HepG2 (cell line): ENCODE measurements around the gene SRSF6. TPM values are rescaled to one million over a fixed set of nuclear protein-coding genes. Genes with fewer than 3 reads are reported as not detected.
A peak's percentile ranks its signal among the peaks of the same experiment; 100 is the strongest.

Experiments
- CHD2 ChIP-seq: IDR thresholded peaks from 2 replicates; pipeline ENCODE4 v1.6.1; 2011; ENCODE audit warnings: low read depth, low read length, improper control_type of control experiment
- FOXO1 ChIP-seq: sonication (generic); formaldehyde crosslinking; IDR thresholded peaks from 2 replicates; pipeline ENCODE4 v1.4.0; 2020; ENCODE audit warnings: missing genetic modification reagents
- GFI1 ChIP-seq: sonication (generic); formaldehyde crosslinking; IDR thresholded peaks from 2 replicates; pipeline ENCODE4 v1.5.0; 2020; ENCODE audit warnings: missing genetic modification reagents, mild to moderate bottlenecking, borderline replicate concordance
- KDM4B ChIP-seq: sonication (generic); formaldehyde crosslinking; IDR thresholded peaks from 2 replicates; pipeline ENCODE4 v1.4.0; 2020; ENCODE audit warnings: missing genetic modification reagents
- KLF6 ChIP-seq: IDR thresholded peaks from 2 replicates; pipeline ENCODE4 v1.8.0; 2016; ENCODE audit warnings: missing biosample characterization, missing genetic modification reagents
- PHF5A ChIP-seq: IDR thresholded peaks from one replicate; pipeline ENCODE4 v1.6.1; 2018; ENCODE audit warnings: low read depth, missing genetic modification reagents; ENCODE audit not compliant: unreplicated experiment
- RCOR2 ChIP-seq: IDR thresholded peaks from 2 replicates; pipeline ENCODE4 v1.6.1; 2016; ENCODE audit warnings: missing biosample characterization, missing genetic modification reagents
- SRF ChIP-seq: IDR thresholded peaks from 2 replicates; pipeline ENCODE4 v1.6.1; 2011; ENCODE audit warnings: mild to moderate bottlenecking, low read depth, low read length, moderate library complexity
- SRY ChIP-seq: sonication (generic); formaldehyde crosslinking; IDR thresholded peaks from 2 replicates; pipeline ENCODE4 v1.8.0; 2022; ENCODE audit warnings: mild to moderate bottlenecking, missing genetic modification reagents
- TP53 ChIP-seq: sonication (generic); formaldehyde crosslinking; conservative IDR thresholded peaks from 2 replicates; pipeline ENCODE4 v1.4.0; 2020; ENCODE audit warnings: missing genetic modification reagents
- ZBTB7B ChIP-seq: sonication (generic); formaldehyde crosslinking; IDR thresholded peaks from 2 replicates; pipeline ENCODE4 v1.4.0; 2020; ENCODE audit warnings: missing genetic modification reagents
- ZNF256 ChIP-seq: sonication (generic); formaldehyde crosslinking; conservative IDR thresholded peaks from 2 replicates; pipeline ENCODE4 v1.4.0; 2020; ENCODE audit warnings: missing genetic modification reagents
- ZNF335 ChIP-seq: sonication (generic); formaldehyde crosslinking; IDR thresholded peaks from 2 replicates; pipeline ENCODE4 v1.4.0; 2020; ENCODE audit warnings: missing genetic modification reagents
- ZNF460 ChIP-seq: sonication (generic); formaldehyde crosslinking; IDR thresholded peaks from 2 replicates; pipeline ENCODE4 v1.5.1; 2020; ENCODE audit warnings: missing genetic modification reagents, mild to moderate bottlenecking, borderline replicate concordance
- ZNF597 ChIP-seq: sonication (generic); formaldehyde crosslinking; IDR thresholded peaks from 2 replicates; pipeline ENCODE4 v1.5.0; 2020; ENCODE audit warnings: missing genetic modification reagents
- ZNF768 ChIP-seq: sonication (generic); formaldehyde crosslinking; IDR thresholded peaks from 2 replicates; pipeline ENCODE4 v1.4.0; 2020; ENCODE audit warnings: missing genetic modification reagents
- ZSCAN25 ChIP-seq: sonication (generic); formaldehyde crosslinking; IDR thresholded peaks from 2 replicates; pipeline ENCODE4 v1.8.0; 2022; ENCODE audit warnings: mild to moderate bottlenecking, missing genetic modification reagents
- polyA plus RNA-seq, 8 experiments: library from polyadenylated mRNA; depleted of rRNA in 3 of 8; stranded (reverse) in 7 of 8; unstranded in 1 of 8; fragments of >200 nt; fragmentation: Illumina TruSeq in 4 of 8; extraction: Trizol in 4 of 8; gene quantifications; 2 replicates each; pipeline versions ENCODE4 v1.2.1 to v1.2.3, GENCODE V29; 2011 to 2016; ENCODE audit warnings: low read depth in 4 of 8, missing spikeins in 1 of 8, mixed read lengths in 1 of 8; ENCODE audit not compliant: insufficient read depth in 1 of 8
- total RNA-seq, 5 experiments: library from RNA; depleted of rRNA; stranded (reverse); fragments of >200 nt; fragmentation: Illumina TruSeq; extraction: Trizol; gene quantifications; 2 replicates each; pipeline ENCODE4 v1.2.3, GENCODE V29; 2016; ENCODE audit warnings: low read depth in 1 of 5
- TF ChIP-seq, protein P1 (sequence below): sonication (generic); formaldehyde crosslinking; IDR thresholded peaks from 2 replicates; pipeline ENCODE4 v1.5.0; 2020; ENCODE audit warnings: mild to moderate bottlenecking, missing genetic modification reagents
- TF ChIP-seq, protein P2 (sequence below): sonication (generic); formaldehyde crosslinking; IDR thresholded peaks from 2 replicates; pipeline ENCODE4 v1.4.0; 2020; ENCODE audit warnings: mild to moderate bottlenecking, missing genetic modification reagents
- TF ChIP-seq, protein P3 (sequence below): sonication (generic); formaldehyde crosslinking; IDR thresholded peaks from 2 replicates; pipeline ENCODE4 v1.9.0; 2021; ENCODE audit warnings: mild to moderate bottlenecking, missing genetic modification reagents

The SRSF6 gene
- total and polyA plus RNA-seq, 2 of the 13 experiments (the other 11 are each of a cell fraction or from before 2014, with no cell fraction given), result 156 to 194 TPM

GRCh38 chr20:43507150-43508080 lies 49.7 kb downstream of the SRSF6 start, which contains the start of gene L3MBTL1 (continued):
- TF ChIP-seq ZNF597 (CRISPR knock-in tag) (no peak; the same call in 1 of the 2 replicates), ZBTB7B (CRISPR knock-in tag) (peak; percentile 43), ZNF768 (CRISPR knock-in tag) (peak; percentile 80), SRY (CRISPR knock-in tag) (peak; percentile 34), KLF6 (no peak; the same call in 1 of the 2 replicates), KDM4B (CRISPR knock-in tag) (no peak; the same call in 1 of the 2 replicates), TP53 (CRISPR knock-in tag) (no peak), GFI1 (CRISPR knock-in tag) (no peak; the same call in 1 of the 2 replicates), SRF (no peak), ZNF460 (CRISPR knock-in tag) (no peak; the same call in 1 of the 2 replicates), ZSCAN25 (CRISPR knock-in tag) (peak; percentile 83), ZNF335 (no peak), RCOR2 (no peak), FOXO1 (peak; percentile 72; the same call in 1 of the 2 replicates), ZNF256 (no peak), PHF5A (peak; percentile 65), CHD2 (no peak)
- TF ChIP-seq, protein P1, sequence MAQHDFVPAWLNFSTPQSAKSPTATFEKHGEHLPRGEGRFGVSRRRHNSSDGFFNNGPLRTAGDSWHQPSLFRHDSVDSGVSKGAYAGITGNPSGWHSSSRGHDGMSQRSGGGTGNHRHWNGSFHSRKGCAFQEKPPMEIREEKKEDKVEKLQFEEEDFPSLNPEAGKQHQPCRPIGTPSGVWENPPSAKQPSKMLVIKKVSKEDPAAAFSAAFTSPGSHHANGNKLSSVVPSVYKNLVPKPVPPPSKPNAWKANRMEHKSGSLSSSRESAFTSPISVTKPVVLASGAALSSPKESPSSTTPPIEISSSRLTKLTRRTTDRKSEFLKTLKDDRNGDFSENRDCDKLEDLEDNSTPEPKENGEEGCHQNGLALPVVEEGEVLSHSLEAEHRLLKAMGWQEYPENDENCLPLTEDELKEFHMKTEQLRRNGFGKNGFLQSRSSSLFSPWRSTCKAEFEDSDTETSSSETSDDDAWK (CRISPR knock-in tag), result no peak
- TF ChIP-seq, protein P2, sequence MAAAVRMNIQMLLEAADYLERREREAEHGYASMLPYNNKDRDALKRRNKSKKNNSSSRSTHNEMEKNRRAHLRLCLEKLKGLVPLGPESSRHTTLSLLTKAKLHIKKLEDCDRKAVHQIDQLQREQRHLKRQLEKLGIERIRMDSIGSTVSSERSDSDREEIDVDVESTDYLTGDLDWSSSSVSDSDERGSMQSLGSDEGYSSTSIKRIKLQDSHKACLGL (CRISPR knock-in tag), result peak; percentile 85
- TF ChIP-seq, protein P3, sequence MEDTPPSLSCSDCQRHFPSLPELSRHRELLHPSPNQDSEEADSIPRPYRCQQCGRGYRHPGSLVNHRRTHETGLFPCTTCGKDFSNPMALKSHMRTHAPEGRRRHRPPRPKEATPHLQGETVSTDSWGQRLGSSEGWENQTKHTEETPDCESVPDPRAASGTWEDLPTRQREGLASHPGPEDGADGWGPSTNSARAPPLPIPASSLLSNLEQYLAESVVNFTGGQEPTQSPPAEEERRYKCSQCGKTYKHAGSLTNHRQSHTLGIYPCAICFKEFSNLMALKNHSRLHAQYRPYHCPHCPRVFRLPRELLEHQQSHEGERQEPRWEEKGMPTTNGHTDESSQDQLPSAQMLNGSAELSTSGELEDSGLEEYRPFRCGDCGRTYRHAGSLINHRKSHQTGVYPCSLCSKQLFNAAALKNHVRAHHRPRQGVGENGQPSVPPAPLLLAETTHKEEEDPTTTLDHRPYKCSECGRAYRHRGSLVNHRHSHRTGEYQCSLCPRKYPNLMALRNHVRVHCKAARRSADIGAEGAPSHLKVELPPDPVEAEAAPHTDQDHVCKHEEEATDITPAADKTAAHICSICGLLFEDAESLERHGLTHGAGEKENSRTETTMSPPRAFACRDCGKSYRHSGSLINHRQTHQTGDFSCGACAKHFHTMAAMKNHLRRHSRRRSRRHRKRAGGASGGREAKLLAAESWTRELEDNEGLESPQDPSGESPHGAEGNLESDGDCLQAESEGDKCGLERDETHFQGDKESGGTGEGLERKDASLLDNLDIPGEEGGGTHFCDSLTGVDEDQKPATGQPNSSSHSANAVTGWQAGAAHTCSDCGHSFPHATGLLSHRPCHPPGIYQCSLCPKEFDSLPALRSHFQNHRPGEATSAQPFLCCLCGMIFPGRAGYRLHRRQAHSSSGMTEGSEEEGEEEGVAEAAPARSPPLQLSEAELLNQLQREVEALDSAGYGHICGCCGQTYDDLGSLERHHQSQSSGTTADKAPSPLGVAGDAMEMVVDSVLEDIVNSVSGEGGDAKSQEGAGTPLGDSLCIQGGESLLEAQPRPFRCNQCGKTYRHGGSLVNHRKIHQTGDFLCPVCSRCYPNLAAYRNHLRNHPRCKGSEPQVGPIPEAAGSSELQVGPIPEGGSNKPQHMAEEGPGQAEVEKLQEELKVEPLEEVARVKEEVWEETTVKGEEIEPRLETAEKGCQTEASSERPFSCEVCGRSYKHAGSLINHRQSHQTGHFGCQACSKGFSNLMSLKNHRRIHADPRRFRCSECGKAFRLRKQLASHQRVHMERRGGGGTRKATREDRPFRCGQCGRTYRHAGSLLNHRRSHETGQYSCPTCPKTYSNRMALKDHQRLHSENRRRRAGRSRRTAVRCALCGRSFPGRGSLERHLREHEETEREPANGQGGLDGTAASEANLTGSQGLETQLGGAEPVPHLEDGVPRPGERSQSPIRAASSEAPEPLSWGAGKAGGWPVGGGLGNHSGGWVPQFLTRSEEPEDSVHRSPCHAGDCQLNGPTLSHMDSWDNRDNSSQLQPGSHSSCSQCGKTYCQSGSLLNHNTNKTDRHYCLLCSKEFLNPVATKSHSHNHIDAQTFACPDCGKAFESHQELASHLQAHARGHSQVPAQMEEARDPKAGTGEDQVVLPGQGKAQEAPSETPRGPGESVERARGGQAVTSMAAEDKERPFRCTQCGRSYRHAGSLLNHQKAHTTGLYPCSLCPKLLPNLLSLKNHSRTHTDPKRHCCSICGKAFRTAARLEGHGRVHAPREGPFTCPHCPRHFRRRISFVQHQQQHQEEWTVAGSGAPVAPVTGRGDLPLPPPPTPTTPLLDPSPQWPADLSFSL (CRISPR knock-in tag), result no peak
